Fibroblast of gingiva (primary cell): Measurements from ENCODE around the gene CD38.
"Not testable (repeated sequence)": the region's sequence is repeated elsewhere in the genome, so short reads cannot be mapped to it uniquely, and the experiment has no call there.

ENCODE experiments used
- DNase-seq: peaks from one replicate; pipeline ENCODE4 v3.0.0-alpha.2; 2011; ENCODE audit warnings: low read depth

The CD38 gene

GRCh38 chr4:15778289-15779241, at the start of gene CD38:
TSS of gene CD38 (plus strand) at chr4:15778328. CDS start at chr4:15778415, 87 bp downstream.
- DNase-seq: no peak

- peak; percentile 21 for DNase-seq
These were observed 48.1 kb upstream of the CD38 start for GRCh38 chr4:15729910-15730533.

DNA sequence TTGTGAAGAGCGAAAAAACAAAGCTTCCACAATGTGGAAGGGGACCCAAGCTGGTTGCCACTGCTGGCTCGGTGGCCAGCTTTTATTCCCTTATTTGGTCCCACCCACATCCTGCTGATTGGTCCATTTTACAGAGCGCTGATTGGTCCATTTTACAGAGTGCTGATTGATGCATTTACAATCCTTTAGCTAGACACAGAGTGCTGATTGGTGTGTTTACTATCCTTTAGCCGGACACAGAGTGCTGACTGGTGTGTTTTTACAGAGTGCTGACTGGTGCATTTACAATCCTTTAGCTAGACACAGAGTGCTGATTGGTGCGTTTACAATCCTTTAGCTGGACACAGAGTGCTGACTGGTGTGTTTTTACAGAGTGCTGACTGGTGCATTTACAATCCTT, 45.1 kb upstream of the CD38 start:
- not testable (repeated sequence) for DNase-seq

GRCh38 chr4:15735536-15735935, 42.6 kb upstream of the CD38 start:
- DNase-seq: no peak

DNA sequence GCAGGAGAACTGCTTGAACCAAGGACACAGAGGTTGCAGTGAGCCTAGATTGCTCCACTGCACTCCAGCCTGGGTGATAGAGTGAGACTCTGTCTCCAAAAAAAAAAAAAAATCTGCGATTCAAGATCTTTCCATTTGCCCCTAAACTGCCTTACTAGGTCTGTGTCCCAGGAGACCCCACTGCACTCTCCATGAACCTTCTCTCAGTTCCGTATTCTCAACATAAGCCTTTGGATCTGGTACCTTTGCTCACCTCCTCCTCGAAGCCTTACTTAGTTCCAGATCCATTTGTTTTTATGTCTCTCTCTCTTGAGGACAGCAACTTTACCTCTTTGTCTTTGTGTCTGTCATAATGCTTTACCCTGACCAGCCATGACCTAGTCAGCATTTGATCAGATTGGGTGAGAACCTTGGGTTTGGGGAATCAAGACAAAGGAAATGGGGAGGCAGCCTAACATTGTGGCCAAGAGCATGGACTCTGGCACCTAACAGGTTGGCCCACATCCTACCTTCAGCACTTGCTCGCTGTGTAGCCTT, 41.5 kb upstream of the CD38 start:
- DNase-seq: no peak

DNA sequence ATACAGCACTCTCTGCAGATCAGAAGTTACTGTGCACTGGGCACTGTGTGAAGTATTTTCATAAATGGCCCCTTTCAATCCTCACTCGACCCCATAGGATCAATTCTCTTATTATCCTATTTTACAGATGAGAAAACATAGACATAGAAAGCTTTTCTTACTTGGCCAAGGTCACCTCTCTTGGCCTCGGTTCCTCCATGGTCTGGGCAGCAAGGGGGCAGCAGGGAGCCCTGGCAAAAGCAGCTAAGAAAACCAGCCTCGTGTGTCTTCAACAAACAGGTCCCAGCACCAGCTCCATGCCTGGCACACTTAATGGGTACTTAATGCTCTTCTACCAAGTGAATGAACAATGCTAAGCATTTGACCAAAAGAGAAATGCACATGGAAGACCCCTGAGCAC, 40.9 kb upstream of the CD38 start:
- no peak for DNase-seq

DNA sequence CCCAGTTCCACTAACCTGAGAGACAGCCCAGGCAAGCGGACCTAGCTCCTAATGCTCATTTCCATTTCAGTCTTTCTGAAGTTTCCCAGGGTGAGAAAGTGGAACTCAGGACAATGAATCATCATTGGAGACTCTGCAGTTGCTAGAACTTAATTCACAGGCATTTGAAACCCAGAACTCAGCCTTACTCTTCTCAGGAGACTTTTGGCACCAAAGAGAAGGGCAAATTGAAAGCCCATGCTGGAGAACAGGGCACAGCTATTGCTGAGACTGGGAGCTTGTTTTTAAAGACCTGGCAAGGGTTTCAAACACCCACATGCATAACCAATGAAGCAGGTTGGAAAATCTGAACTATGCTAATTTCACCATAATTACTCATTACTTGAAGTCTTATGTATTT, 39.3 kb upstream of the CD38 start:
- no peak for DNase-seq

- DNase-seq: no peak
These were observed 37.2 kb upstream of the CD38 start for GRCh38 chr4:15740764-15741404.

DNA sequence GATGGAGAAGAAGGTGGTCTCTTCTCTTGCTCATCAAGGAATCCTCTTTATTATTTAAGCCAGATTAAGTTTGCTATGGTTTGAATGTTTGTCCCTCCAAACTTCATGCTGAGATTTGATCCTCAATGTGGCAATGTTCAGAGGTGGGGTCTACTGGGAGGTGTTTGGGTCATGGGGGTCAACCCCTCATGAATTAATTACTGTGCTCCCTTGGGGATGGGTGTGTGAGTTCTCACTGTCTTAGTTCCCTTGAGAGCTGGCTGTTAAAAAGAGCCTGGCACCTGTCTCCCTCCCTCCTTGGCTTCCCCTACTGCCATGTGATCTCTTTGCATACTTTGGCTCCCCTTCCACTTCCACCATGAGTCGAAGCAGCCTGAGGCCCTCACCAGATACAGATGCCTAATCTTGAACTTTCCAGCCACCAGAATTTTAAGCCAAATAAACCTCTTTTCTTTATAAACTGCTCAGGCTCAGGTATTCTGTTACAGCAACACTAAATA, 36.0 kb upstream of the CD38 start:
- DNase-seq: no peak

- no peak for DNase-seq
These were observed 35.5 kb upstream of the CD38 start for GRCh38 chr4:15742637-15743036.

DNA sequence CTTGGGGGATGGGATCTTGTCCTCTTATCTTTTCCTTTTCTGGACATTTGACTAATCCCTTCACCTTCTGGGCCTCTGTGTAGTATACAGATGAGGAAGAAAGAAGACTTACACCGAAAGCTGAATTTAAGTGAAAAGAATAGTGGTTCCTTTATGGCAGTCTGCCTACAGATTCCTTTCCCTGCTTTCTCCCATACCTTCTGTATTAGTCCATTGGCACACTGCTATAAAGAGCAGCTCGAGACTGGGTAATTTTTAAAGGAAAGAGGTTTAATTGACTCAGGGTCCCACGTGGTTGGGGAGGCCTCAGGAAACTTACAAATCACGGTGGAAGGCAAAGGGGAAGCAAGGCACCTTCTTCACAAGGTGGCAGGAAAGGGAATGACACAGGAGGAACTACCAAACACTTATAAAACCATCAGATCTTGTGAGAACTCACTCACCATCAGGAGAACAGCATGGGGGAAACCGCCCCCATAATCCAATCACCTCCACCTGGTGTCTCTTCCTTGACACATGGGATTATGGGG, 34.0 kb upstream of the CD38 start:
- DNase-seq: no peak

- DNase-seq: no peak
These were observed 32.0 kb upstream of the CD38 start for GRCh38 chr4:15746110-15746509.

DNA sequence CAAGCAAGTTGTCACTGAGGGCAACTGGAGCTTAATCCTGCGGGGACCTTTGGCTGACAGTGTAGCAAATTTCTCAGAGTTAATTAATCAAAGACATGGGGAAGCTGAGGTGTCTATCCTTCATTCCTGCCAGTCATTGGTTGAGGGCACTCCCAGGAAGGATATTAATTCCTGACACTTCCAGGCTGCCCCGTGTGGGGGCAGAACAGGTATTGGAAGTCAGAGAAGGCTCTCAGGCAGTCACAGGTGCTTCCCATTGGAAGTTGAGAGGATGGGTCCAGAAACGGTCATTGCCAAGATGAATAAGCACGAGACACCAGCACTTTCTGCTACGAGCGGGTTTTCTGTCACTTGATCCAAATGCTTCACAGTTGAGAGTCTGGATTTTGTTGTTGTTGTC, 29.1 kb upstream of the CD38 start:
- no peak for DNase-seq

GRCh38 chr4:15751153-15751552, 27.0 kb upstream of the CD38 start:
- no peak for DNase-seq

GRCh38 chr4:15753081-15753480, 25.0 kb upstream of the CD38 start:
- no peak for DNase-seq

DNA sequence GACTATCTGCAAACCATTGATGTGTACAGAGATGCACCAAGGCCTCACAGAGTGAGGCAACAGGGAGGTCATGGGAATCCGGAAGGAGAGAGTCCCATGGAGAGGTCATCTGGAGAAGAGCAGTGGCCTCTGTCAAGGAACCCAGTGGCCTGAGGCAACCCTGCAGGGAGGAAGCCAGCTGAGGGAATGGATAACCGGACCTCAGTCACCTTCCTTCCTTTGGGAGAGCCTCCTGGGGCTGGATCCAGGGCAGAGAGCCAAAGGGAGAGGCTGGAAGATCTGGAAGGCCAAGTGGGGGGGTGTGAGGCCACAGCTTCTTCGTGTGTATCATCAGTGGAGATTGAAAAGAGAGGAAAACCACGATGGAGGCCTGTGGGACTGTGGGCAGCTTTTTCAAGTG, 24.3 kb upstream of the CD38 start:
- DNase-seq: no peak

DNA sequence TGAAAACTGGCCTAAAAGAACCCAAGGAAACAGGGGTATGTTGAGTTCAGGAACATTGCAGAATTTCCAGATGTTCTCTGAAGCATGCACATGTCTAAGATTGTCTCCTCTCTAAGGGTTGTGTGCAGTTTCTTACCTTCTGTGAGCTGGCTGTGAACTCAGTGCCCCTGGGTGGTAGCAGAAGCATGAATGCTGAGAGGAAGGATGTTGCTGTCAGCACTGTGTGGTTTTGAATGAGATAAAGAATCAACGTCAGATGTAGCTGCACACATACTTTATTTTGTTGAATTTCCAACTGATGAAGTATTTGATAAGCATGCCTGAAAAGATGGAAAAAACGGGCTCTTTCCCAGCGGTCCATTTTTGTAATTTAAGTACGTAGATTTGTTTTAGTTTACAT, 23.8 kb upstream of the CD38 start:
- DNase-seq: no peak

- peak; percentile 29 for DNase-seq
These were observed 22.6 kb upstream of the CD38 start for GRCh38 chr4:15755321-15756155.

GRCh38 chr4:15756361-15756861, 21.7 kb upstream of the CD38 start:
- DNase-seq: no peak

DNA sequence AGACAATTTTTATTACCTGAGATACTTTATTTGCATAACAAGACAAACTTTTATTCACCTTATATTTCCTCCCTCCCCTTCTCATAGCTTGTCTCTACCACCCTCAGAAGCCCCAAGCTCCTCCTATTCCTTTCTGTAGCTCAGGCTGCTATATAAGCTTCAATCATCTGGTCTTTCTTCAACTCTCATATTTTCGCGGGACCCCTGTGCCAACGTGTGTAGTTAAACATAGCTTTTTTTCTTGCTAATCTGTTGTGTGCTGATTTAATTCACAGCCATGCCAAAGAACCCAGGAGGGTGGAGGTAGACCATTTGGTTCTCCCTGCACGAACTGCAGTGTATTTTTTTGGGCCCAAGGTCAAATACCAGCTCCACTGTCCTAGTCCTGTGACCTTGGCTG, 21.1 kb upstream of the CD38 start:
- DNase-seq: no peak

- DNase-seq: no peak
These were observed 19.8 kb upstream of the CD38 start for GRCh38 chr4:15758294-15758693.
